Lung (tissue), 12 donors: ENCODE data around the gene AP3M1. TPM values are rescaled to one million over a fixed set of nuclear protein-coding genes. Genes with fewer than 3 reads are reported as not detected.
A peak's percentile ranks its signal among the peaks of the same experiment; 100 is the strongest.
"Not testable (repeated sequence)": the region's sequence is repeated elsewhere in the genome, so short reads cannot be mapped to it uniquely, and the experiment has no call there.

Source experiments
- ATAC-seq: fragments of 200-7000 bp; cut with Tn5 transposase; one replicate; pipeline ENCODE4 v1.9.1; 2020; ENCODE audit warnings: moderate number of reproducible peaks; ENCODE audit not compliant: insufficient read depth, low FRiP score
- DNase-seq, 3 donors: peaks; one replicate each; pipeline ENCODE4 v3.0.0-alpha.2; 2013 to 2017
- H3K27ac ChIP-seq, 2 donors: one replicate each; pipeline ENCODE4 v1.5.1; 2013; ENCODE audit warnings: mild to moderate bottlenecking in 2 of 2, moderate library complexity in 2 of 2, control low read depth in 1 of 2, inconsistent platforms in 1 of 2, low read depth in 1 of 2, low read length in 1 of 2
- H3K27me3 ChIP-seq, 3 donors: one replicate each; pipeline ENCODE4 v1.5.1; 2013; ENCODE audit warnings: low read length in 2 of 3; ENCODE audit not compliant: control insufficient read depth in 3 of 3, insufficient read depth in 3 of 3
- H3K36me3 ChIP-seq, 4 donors: one replicate each; pipeline ENCODE4 v1.5.1; 2013; ENCODE audit warnings: low read length in 4 of 4, mild to moderate bottlenecking in 1 of 4, moderate library complexity in 1 of 4; ENCODE audit not compliant: control insufficient read depth in 4 of 4, insufficient read depth in 4 of 4
- H3K4me1 ChIP-seq, 5 donors: one replicate each; pipeline ENCODE4 v1.5.1; 2013; ENCODE audit warnings: low read length in 5 of 5, mild to moderate bottlenecking in 2 of 5, moderate library complexity in 1 of 5; ENCODE audit not compliant: control insufficient read depth in 5 of 5, insufficient read depth in 5 of 5
- H3K4me3 ChIP-seq: one replicate; pipeline ENCODE4 v1.5.1; 2013; ENCODE audit warnings: mild to moderate bottlenecking, control low read depth, moderate library complexity
- H3K9ac ChIP-seq, 2 donors: one replicate each; pipeline ENCODE4 v1.5.1; 2013; ENCODE audit warnings: low read length in 2 of 2, control low read depth in 1 of 2; ENCODE audit not compliant: insufficient read depth in 1 of 2
- H3K9me3 ChIP-seq, 4 donors: one replicate each; pipeline ENCODE4 v1.5.1; 2013; ENCODE audit warnings: low read length in 3 of 4, mild to moderate bottlenecking in 1 of 4, moderate library complexity in 1 of 4; ENCODE audit not compliant: control insufficient read depth in 4 of 4, insufficient read depth in 3 of 4
- CTCF ChIP-seq: IDR thresholded peaks from 2 replicates; pipeline ENCODE4 v1.5.1; 2012; ENCODE audit warnings: mild to moderate bottlenecking; ENCODE audit errors: control extremely low read depth, extremely low read depth
- WGBS, 2 donors: extraction: QIAGEN DNeasy Blood & Tissue Kit; methylation state at CpG; one replicate each; pipeline ENCODE4 v1.1.7; 2013; 5-methylcytosine and 5-hydroxymethylcytosine counted together
- polyA plus RNA-seq, 2 donors: library from polyadenylated mRNA; stranded (reverse); fragments of 200-250 nt; gene quantifications; one replicate each; pipeline ENCODE4 v1.2.1, GENCODE V29; 2013
- total RNA-seq, 2 donors: library from RNA; depleted of rRNA in 1 of 2; stranded (reverse); fragments of >200 nt in 1 of 2; gene quantifications; one replicate each; pipeline ENCODE4 v1.2.1, GENCODE V29; 2014 to 2021
- donor health status: control.
- donor health status: control.
- donor health status: Bipolar disorder and iron deficiency.
- donor health status: healthy.
- donor health status: DM: yes; HTN: yes; CAD: no.

AP3M1 gene
- total and polyA plus RNA-seq, 4 donors, result 9.0 to 51.9 (median 25.0) TPM

- no peaks in the 10 kb centered on the region for H3K27me3 ChIP-seq
- H3K36me3 ChIP-seq, result no peaks in the 10 kb centered on the region
- ATAC-seq, result peak; percentile 99
- no peaks in the 10 kb centered on the region for H3K9me3 ChIP-seq
- peak within 1 kb of the TSS; percentile 91 to 98 for H3K9ac ChIP-seq
- no peak for TF ChIP-seq CTCF
- H3K27ac ChIP-seq, result peak within 1 kb of the TSS; percentile 87 to 88
- H3K4me3 ChIP-seq, result peak within 1 kb of the TSS; percentile 85
- 0% methylated on average over 50 to 57 of the region's 57 CpGs for WGBS, 2 donors
- peaks cover 4 to 17% (median 7%) of the 10 kb centered on the region in 5 donors for H3K4me1 ChIP-seq
- peak; percentile 100 for DNase-seq
Observed at GRCh38 chr10:74150990-74151878, 606 bp upstream of the AP3M1 start, which contains the start of gene ADK. Gene ADK, plus strand, starts transcription at chr10:74151221. Its CDS starts 58 bp downstream, at chr10:74151279.

- not testable (repeated sequence) for H3K9ac ChIP-seq, H3K27me3 ChIP-seq, ATAC-seq, DNase-seq, H3K4me3 ChIP-seq, H3K9me3 ChIP-seq, H3K27ac ChIP-seq, H3K36me3 ChIP-seq
- WGBS, 2 donors, result 95 to 98% methylated on average over 10 of the region's 10 CpGs
- H3K4me1 ChIP-seq, result peaks cover 0 to 12% (median 7%) of the 10 kb centered on the region in 5 donors
Observed at GRCh38 chr10:74146980-74147379, 3.6 kb downstream of the AP3M1 start.

- Histone ChIP-seq H3K36me3 (peaks cover 0 to 2% (median 0%) of the 10 kb centered on the region in 4 donors), H3K27me3 (no peaks in the 10 kb centered on the region), H3K27ac (no peak overlapping the region), H3K9ac (no peak overlapping the region), H3K4me3 (no peak overlapping the region), H3K9me3 (no peaks in the 10 kb centered on the region), H3K4me1 (peaks cover 0 to 8% (median 7%) of the 10 kb centered on the region in 5 donors)
- no peak for TF ChIP-seq CTCF
- ATAC-seq (no peak), DNase-seq (peak in 2 of 3 donors; percentile 33 to 52)
- 24 to 69% methylated on average over 2 of the region's 2 CpGs for WGBS, 2 donors
Observed at GRCh38 chr10:74145133-74145532, 5.5 kb downstream of the AP3M1 start.

- Histone ChIP-seq H3K27ac (no peak overlapping the region), H3K36me3 (peaks cover 7 to 13% (median 11%) of the 10 kb centered on the region in 4 donors), H3K4me1 (no peaks in the 10 kb centered on the region), H3K4me3 (no peak overlapping the region), H3K27me3 (no peaks in the 10 kb centered on the region), H3K9me3 (no peaks in the 10 kb centered on the region), H3K9ac (no peak overlapping the region)
- DNase-seq, result no peak
- WGBS, 2 donors, result 22 to 68% methylated on average over 2 of the region's 2 CpGs
- ATAC-seq, result no peak
- no peak for TF ChIP-seq CTCF
Observed at GRCh38 chr10:74140553-74140952, 10.1 kb downstream of the AP3M1 start.
